Measurements from ENCODE around the gene SERP2.

DNA sequence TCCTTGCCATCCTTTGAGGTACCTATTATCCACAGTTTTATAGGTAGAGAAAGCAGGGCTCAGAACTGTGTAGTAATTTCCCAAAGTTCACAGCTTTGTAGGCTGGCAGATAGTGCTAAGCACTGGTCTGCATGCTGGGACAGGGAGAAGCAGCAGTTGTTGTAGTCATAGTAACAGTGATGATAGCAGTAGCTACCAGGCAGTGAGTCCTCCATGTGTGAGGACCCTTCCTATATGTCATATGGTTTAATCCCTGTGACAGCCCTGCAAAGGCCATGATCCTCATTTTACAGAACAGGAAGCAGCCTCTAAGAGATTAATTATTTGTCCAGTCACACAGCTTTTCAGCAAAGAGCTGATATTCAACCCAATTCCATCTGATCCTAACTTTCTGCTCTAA is 21.0 kb downstream of the SERP2 start:
- TF ChIP-seq, protein P1, sequence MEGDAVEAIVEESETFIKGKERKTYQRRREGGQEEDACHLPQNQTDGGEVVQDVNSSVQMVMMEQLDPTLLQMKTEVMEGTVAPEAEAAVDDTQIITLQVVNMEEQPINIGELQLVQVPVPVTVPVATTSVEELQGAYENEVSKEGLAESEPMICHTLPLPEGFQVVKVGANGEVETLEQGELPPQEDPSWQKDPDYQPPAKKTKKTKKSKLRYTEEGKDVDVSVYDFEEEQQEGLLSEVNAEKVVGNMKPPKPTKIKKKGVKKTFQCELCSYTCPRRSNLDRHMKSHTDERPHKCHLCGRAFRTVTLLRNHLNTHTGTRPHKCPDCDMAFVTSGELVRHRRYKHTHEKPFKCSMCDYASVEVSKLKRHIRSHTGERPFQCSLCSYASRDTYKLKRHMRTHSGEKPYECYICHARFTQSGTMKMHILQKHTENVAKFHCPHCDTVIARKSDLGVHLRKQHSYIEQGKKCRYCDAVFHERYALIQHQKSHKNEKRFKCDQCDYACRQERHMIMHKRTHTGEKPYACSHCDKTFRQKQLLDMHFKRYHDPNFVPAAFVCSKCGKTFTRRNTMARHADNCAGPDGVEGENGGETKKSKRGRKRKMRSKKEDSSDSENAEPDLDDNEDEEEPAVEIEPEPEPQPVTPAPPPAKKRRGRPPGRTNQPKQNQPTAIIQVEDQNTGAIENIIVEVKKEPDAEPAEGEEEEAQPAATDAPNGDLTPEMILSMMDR (IDR thresholded peaks at IDR 0.05), result no peak
- TF ChIP-seq POLR2A (IDR thresholded peaks at IDR 0.05), result no peak
